Type B pancreatic cell (in vitro differentiated cells): ENCODE results near the gene DIAPH1. TPM values are rescaled to one million over a fixed set of nuclear protein-coding genes. Genes with fewer than 3 reads are reported as not detected.

Experiments used
- DNase-seq: peaks from one replicate; pipeline ENCODE4 v3.0.0; 2021; ENCODE audit warnings: mixed read lengths; ENCODE audit not compliant: unreplicated experiment; ENCODE audit errors: extremely low spot score
- H3K27ac Mint-ChIP-seq: 2 replicates; pipeline ENCODE4 v1.8.0; 2021; ENCODE audit warnings: mild to moderate bottlenecking, mixed read lengths
- H3K27me3 Mint-ChIP-seq: 2 replicates; pipeline ENCODE4 v1.8.0; 2021; ENCODE audit warnings: mixed read lengths
- H3K36me3 Mint-ChIP-seq: 2 replicates; pipeline ENCODE4 v1.8.0; 2021; ENCODE audit warnings: mixed read lengths
- H3K4me1 Mint-ChIP-seq: one replicate; pipeline ENCODE4 v1.8.0; 2021; ENCODE audit warnings: mixed read lengths; ENCODE audit not compliant: unreplicated experiment
- H3K4me3 Mint-ChIP-seq: 2 replicates; pipeline ENCODE4 v1.8.0; 2021; ENCODE audit warnings: mild to moderate bottlenecking, mixed read lengths
- H3K9me3 Mint-ChIP-seq: 2 replicates; pipeline ENCODE4 v1.8.0; 2021; ENCODE audit warnings: mixed read lengths
- total RNA-seq: library from RNA; stranded (reverse); gene quantifications from 2 replicates; pipeline ENCODE4 v1.2.1, GENCODE V29; 2021; ENCODE audit warnings: low replicate concordance
- TF ChIP-seq, protein P1 (sequence below): fragments of 200-600 bp; sonication (generic); conservative IDR thresholded peaks from 2 replicates; pipeline ENCODE4 v1.5.0; 2021; ENCODE audit warnings: antibody characterized with exemption, mild to moderate bottlenecking

Gene DIAPH1
- total RNA-seq, 1 donor from 2014 or later = 79.6 TPM

DNA sequence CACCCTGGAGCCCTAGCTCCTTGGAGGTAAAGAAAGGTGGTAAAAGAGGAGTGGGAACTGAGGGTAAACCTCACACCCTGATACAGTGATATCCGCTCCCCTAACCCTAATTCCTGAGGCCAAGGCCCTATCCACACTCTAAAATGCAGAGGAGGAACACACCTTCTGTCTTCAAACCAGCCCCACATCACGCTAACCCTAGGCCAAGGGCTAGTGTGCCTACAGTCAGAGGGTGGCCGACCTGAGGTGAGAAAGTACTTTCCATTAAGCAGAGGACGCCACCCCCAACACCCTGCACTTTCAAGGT lies 17.3 kb upstream of the DIAPH1 start:
- TF ChIP-seq, protein P1, sequence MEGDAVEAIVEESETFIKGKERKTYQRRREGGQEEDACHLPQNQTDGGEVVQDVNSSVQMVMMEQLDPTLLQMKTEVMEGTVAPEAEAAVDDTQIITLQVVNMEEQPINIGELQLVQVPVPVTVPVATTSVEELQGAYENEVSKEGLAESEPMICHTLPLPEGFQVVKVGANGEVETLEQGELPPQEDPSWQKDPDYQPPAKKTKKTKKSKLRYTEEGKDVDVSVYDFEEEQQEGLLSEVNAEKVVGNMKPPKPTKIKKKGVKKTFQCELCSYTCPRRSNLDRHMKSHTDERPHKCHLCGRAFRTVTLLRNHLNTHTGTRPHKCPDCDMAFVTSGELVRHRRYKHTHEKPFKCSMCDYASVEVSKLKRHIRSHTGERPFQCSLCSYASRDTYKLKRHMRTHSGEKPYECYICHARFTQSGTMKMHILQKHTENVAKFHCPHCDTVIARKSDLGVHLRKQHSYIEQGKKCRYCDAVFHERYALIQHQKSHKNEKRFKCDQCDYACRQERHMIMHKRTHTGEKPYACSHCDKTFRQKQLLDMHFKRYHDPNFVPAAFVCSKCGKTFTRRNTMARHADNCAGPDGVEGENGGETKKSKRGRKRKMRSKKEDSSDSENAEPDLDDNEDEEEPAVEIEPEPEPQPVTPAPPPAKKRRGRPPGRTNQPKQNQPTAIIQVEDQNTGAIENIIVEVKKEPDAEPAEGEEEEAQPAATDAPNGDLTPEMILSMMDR = no peak
- H3K4me1 Mint-ChIP-seq = peaks cover 15% of the 10 kb centered on the region
- H3K36me3 Mint-ChIP-seq = peaks cover 5% of the 10 kb centered on the region
- no peaks in the 10 kb centered on the region for H3K9me3 Mint-ChIP-seq
- H3K4me3 Mint-ChIP-seq = peak overlapping the region; percentile 96
- DNase-seq = no peak
- peaks cover 5% of the 10 kb centered on the region for H3K27me3 Mint-ChIP-seq
- H3K27ac Mint-ChIP-seq = peak overlapping the region; percentile 93

DNA sequence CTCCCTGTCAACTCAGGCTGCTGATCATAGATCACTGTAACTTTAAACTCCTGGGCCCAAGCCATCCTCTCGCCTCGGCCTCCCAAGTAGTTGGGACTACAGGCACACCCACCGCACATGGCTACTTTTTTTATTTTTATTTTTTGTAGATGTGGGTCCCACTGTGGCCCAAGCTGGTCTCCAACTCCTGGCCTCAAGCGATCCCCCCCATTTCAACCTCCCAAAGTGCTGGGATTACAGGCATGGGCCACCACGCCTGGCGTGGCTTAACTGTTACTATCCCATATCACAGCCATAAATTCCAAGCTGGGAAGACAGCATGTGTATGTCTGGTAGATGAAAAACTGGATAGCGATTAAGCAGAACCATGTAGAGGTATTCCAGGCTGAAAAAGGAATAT lies 16.8 kb upstream of the DIAPH1 start:
- H3K9me3 Mint-ChIP-seq = no peaks in the 10 kb centered on the region
- H3K36me3 Mint-ChIP-seq = peaks cover 5% of the 10 kb centered on the region
- no peak for DNase-seq
- H3K27ac Mint-ChIP-seq = peak overlapping the region; percentile 93
- TF ChIP-seq, protein P1 = no peak
- H3K27me3 Mint-ChIP-seq = peaks cover 5% of the 10 kb centered on the region
- H3K4me1 Mint-ChIP-seq = peaks cover 15% of the 10 kb centered on the region
- peak overlapping the region; percentile 96 for H3K4me3 Mint-ChIP-seq

DNA sequence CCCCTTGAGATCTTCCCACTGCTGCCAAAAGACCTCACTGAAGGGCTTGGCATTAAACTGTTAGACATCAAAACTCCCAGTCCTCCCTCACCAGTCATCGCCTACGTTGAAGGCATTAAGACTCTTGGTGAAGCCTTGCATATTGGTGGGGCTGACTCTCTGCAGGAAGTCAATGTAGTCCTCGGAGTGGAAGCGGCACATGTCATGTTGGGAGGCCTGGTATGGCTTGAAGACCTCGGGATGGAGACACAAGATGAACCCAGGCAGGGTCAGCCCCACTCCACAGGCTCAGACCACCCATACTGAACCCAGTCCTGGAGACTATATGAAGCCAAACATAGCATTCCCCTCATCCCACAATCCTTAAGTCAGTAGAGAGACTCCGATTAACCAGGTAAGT lies 15.9 kb upstream of the DIAPH1 start:
- Mint-ChIP-seq H3K36me3 (peaks cover 5% of the 10 kb centered on the region), H3K27me3 (peaks cover 5% of the 10 kb centered on the region), H3K4me1 (peaks cover 15% of the 10 kb centered on the region), H3K9me3 (no peaks in the 10 kb centered on the region), H3K4me3 (peak overlapping the region; percentile 96), H3K27ac (peak overlapping the region; percentile 93)
- no peak for DNase-seq
- TF ChIP-seq, protein P1 = no peak

DNA sequence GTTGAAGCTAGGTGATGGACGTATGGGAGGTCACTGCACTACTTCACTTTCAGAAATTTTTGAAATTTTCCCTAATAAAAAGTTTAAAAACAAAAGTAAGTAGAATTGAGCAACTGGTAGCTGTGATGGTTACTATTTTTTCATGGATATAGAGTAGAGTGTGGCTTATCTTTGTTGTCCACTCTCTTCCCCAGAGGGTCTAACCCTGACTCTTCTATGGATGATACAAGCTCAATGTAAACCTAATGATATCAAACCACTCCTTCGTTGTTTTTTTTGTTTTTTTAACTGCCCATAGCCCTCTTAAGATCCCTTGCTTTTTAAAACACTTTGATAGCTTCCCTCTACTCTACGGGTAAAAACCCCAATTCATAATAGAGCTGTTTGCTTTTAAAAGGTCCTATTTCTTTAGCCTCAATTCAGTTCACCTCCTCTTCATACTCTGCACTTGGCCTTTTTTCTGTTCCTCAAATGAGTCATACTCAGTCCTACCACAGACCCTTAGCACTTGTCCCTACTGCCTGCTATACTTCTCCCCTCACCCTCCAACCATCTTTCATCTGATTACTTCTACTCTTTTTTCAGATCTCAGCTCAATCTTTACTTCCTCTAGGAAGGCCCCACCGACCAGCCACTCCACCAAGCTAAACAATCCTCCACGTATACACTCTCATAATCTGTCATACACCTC lies 15.2 kb upstream of the DIAPH1 start:
- H3K9me3 Mint-ChIP-seq = no peaks in the 10 kb centered on the region
- no peak for DNase-seq
- peaks cover 15% of the 10 kb centered on the region for H3K4me1 Mint-ChIP-seq
- peak overlapping the region; percentile 0 for H3K4me3 Mint-ChIP-seq
- H3K27ac Mint-ChIP-seq = no peak overlapping the region
- TF ChIP-seq, protein P1 = no peak
- peaks cover 5% of the 10 kb centered on the region for H3K27me3 Mint-ChIP-seq
- peaks cover 5% of the 10 kb centered on the region for H3K36me3 Mint-ChIP-seq

DNA sequence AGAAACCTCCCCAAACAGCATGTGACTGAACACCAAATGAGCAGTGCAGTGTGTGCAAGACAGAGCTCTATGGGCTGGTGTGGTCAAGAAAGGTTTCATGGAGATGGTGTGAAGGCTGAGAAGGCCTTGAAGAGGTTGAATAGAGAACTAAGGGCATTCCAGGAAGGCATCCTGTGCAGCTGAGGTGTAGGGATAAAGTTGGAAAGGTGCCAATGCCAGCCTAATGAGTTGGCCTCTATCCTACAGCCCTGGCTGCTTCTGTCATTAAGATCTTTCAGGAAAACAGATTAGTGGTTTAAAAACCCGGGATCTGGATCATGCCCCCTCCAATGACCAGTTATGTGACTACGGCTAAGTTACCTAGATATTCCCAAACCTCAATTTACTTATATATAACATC lies 13.8 kb upstream of the DIAPH1 start:
- no peak overlapping the region for H3K4me3 Mint-ChIP-seq
- no peak overlapping the region for H3K27ac Mint-ChIP-seq
- no peaks in the 10 kb centered on the region for H3K27me3 Mint-ChIP-seq
- DNase-seq = no peak
- H3K9me3 Mint-ChIP-seq = no peaks in the 10 kb centered on the region
- TF ChIP-seq, protein P1 = no peak
- peaks cover 15% of the 10 kb centered on the region for H3K4me1 Mint-ChIP-seq
- peaks cover 15% of the 10 kb centered on the region for H3K36me3 Mint-ChIP-seq
